ENCODE data around the gene AKAP3.

DNA sequence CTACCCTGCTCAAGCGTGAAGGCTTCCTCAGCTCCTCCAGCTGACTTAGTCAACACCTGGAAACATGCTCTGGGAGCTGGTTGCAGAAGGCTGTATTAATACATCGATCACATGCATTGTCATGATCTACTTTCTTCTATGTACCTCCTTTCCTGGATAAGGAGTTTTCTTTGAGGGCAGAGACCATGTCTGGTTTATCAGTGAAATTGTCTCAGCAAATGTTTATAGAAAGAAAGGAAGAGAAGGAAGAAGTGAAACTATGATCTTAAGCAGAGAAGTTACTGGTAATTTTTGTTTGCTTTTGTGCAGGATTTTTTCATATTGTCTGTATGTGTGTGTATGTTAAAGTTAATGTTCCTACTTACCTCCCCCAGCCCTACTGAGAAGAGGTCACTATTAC lies 82.4 kb downstream of the AKAP3 start:
- TF ChIP-seq EP300 (IDR thresholded peaks at IDR 0.05; ENCODE audit: low read depth) (no peak), POLR2AphosphoS5 (IDR thresholded peaks at IDR 0.05) (no peak), POLR2A (IDR thresholded peaks at IDR 0.05) (no peak)
- TF ChIP-seq, protein P1, sequence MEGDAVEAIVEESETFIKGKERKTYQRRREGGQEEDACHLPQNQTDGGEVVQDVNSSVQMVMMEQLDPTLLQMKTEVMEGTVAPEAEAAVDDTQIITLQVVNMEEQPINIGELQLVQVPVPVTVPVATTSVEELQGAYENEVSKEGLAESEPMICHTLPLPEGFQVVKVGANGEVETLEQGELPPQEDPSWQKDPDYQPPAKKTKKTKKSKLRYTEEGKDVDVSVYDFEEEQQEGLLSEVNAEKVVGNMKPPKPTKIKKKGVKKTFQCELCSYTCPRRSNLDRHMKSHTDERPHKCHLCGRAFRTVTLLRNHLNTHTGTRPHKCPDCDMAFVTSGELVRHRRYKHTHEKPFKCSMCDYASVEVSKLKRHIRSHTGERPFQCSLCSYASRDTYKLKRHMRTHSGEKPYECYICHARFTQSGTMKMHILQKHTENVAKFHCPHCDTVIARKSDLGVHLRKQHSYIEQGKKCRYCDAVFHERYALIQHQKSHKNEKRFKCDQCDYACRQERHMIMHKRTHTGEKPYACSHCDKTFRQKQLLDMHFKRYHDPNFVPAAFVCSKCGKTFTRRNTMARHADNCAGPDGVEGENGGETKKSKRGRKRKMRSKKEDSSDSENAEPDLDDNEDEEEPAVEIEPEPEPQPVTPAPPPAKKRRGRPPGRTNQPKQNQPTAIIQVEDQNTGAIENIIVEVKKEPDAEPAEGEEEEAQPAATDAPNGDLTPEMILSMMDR (IDR thresholded peaks at IDR 0.05) = no peak
